NCI-H748 (cell line): ENCODE results near the gene RTL1.
A peak's percentile ranks its signal among the peaks of the same experiment; 100 is the strongest.

Experiments used
- DNase-seq: peaks from one replicate; lab custom pipeline; 2025; ENCODE audit not compliant: unreplicated experiment; lab: John Stamatoyannopoulos, UW

Gene RTL1

DNA sequence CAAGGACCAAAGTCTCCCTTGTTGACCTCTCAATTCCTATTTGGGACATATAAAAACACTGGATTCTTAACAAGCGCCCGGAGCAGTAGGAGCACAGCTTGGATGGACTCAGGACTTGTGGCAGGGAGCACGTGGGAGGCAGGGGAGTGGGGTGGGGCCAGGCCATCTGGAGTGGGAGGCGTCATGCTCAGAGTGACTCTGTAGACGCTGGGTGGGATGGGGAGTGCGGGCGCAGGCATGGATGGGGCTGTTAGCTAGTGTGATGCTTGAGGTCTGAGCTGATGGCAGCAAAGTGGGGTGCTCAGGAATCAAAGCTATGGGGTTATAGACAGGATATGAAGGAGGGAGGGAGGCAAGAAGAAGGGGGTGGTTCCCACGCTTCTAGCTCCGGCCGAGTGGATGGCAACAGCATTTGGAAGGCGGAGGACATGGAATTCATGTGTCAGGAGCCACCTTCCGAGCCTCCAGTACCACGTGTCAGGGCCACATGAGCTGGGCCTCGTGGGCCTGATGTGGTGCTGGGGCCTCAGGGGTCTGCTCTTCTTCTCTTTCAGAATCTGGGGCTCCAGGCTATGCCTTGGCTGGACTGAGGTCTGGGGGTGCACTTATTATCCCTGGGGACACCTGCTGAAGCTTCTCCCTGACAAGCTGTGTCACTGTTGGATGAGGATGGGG lies 51.4 kb downstream of the RTL1 start:
- no peak for DNase-seq

DNA sequence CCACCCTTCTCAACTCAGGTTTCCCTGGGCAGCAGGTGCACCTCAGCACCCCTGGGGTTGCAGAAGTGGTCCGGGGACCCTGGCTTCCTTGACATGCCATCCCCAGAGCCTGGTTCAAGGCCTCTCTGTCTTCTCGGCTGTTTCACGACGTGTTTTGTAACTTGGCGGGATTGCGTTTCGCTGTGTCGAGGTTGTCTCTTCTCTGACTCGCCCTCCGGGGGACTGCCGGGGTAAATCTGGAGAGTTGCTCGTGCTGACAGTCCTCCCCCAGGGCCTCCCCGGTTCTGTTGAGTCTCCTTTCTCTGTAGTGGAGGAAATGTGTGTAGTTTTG lies 52.0 kb downstream of the RTL1 start:
- no peak for DNase-seq

DNA sequence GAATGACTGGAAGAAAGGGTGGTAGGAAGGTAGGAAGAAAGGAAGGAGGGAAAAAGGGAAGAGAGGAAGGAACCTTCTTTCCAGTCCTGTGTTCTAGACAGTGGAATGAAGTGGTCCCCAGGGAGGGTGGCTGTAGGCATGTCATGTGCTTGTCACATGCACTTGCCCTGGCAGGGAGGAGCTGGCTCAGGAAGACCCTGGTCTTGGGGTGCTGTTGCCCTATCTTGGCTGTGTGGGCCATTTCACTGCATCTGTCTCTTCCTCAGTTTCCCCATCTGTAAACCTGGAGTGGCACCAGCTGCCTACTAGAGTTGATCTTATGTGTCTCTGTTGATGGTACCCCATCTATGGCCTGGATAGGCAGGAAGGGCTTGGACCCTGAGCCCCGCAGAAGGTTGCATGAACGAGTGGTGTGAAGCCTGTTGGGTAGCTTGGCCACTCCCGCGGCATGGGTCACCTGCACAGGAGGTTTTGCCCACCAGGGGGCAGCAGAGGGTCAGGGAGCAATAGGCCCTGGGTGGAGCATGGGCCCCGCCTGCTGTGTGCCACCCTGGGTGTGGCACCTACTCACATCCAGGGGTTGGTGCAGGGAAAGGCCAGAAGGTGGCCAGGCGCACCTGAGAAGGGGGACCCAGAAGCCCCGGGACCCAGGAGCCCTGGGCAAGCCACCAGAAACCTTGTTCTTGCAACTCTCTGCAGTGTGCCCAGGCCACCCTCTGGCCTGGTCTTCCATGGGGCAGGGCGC lies 52.5 kb downstream of the RTL1 start:
- peak; percentile 81 for DNase-seq

DNA sequence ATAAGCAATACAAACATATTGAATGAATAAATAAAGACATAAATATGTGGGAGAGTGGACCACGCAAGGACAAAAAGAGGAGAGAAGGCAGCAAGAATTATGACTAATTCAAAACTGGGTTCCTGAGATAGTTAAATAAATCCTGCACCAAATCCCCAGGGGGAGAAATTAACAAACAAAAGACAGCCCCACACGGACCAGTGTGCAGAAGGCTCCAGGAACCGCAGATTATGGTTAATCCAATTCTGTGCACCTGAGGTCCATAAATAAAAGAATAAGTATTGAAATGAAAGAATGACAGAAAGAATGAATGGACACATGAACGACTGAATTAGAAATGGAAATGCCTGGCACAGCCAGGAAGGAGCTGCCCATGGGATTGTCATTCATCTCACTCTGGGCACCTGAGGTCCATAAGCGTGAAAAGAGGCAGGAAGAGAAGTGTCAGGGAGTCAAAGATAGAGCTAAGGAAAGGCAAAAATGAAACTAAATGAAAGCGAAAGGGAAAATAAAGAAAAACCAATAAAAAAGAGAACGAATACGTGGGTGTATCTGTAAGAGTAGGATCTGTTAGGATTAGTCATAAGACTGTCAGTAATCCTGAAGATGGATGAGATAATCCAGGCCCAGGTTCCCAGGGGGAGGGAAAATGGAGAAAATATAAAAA lies 54.3 kb downstream of the RTL1 start:
- DNase-seq: no peak

DNA sequence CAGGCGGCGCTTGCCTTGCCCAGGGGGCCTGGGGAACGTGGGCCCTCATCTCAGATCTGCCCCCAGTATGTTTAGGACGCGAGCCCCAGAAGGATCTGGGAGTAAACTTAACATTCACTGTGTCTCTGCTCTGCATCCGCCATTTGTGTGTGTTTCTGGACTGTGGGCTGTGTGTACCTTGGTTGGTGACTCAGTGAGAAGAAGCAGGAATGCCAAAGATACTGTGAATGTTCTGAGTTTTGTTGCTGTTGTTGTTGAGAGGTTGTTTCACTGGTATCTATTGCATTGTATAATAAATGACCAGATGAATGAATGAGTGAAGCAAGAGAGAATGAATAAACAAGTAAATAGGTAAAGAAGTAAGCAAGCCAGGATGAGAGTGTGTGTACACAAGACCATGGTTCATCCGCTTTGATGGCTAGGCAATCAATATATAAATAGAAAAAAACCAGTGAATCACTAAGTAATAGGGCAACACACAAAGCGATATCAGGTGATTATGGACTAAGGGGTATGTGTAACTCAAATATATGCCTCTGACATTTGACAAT lies 57.1 kb downstream of the RTL1 start:
- no peak for DNase-seq

DNA sequence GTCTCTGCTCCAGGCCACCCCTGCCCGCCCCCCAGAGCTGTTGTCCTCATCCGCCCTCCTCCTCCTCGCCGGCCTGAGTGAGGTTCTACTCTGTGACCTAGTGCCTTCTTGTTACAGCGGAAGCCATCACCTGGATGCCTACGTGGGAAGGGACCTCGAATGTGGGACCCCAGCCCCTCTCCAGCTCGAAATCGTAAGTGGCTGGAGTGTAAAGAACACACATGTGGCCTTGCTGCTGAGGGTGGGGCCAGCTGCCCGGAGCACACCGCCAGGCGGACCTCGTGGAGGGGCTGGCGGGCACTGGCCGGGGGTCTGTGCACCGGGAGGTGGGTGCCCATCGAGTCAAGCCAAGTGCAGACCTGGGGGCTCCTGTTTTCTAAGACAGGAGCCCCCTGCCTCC lies 58.2 kb downstream of the RTL1 start:
- no peak for DNase-seq

DNA sequence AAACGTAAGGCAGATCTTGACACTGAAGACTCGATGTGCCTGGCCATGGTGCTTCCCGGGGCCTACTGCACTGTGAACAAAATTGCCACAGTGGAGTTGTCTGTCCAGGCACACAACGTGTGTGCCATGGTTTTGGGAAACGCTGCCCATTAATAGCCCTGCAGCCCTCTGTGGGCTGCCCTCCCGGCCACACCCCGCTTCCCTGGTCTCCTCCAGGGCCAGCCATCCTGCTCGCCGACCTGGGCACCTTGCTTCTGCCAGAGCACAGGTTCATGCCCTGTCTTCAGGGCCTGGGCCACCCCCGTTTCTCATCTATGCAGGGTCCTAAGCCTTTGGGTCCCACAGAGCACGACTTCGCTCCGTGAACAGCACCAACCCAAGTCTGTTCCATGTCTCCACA lies 58.7 kb downstream of the RTL1 start:
- DNase-seq: no peak

DNA sequence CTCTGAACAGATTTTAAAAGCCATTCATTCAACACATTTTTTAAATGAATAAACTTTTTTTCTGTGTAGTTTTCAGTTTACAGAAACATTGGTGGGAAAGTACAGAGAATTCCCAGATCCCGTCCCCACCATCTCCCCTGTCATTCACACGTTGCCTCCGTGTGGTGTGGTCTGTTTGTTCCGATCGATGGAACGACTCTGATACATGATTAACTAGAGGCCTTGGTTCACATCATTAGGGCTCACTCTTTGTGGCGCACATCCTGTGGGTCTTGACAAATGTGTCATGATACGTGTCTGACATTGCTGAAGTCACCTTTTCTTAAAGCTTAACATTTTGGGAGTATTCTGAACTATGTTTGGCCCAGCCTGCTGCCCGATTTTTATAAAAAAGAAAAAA lies 59.1 kb downstream of the RTL1 start:
- DNase-seq: no peak

DNA sequence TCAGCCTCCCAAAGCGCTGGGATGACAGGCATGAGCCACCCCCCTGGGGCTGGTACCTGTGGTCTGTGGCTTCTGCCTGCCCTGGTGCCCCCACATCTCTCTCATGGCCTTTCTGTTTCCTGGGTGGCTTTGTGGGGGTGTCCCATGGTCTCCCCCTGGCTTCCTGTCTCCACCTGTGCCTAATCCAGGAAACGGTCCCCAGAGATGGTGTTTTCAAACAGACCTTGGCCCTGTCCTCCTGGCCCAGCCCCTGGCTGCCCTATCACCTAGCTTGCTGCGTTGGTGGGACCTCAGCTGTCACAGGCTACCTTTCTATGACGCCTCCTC lies 59.5 kb downstream of the RTL1 start:
- DNase-seq: no peak

DNA sequence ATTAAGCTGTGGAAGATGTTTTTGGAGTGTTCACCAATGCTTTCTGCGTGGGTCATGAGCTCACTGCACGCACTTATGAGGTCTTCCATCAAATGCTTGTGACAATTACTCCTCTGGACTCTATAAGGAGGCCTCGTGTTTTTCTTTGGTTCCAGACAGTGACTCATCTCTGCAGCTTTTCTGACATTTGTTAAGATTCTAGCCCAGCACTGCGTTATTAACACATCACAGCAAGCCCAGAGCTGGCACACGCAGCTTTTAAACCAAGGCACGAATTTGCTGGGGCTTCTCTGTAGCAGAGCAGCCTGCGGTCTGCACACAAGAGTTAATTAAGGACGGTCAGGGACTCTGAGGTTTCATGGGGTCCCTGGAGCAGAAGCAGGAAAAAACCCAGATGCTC lies 60.7 kb downstream of the RTL1 start:
- peak; percentile 73 for DNase-seq

DNA sequence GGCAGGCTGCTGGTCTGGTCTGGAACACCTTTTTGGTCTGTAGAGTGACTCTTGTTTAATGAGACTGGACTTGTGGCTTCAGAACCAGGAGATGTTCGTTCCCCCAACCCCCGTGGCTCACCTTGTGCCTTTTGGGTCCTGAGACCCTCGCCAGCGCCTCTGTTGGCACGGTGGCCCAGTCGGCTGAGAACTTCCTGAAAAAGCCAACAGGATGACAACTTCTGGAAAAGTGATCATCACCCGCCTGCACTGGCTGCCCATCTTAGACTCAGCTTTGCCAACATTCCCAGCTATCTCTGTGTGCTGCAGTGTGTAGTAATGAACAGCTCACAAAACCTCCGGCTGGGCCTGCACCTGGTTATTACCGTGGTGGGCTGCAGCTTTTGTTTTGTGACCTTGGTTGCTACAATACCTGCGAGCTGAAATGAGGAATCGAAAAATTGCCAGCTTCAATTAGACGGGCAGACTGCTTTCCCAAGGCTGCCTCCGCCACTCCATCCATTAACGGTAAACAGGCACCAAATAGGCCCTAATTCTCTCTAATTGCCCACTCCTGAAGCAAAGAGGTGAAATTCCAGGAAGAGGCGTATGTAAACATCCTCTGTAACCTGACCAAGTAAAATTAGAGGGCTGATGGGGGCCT lies 61.6 kb downstream of the RTL1 start:
- peak; percentile 100 for DNase-seq

DNA sequence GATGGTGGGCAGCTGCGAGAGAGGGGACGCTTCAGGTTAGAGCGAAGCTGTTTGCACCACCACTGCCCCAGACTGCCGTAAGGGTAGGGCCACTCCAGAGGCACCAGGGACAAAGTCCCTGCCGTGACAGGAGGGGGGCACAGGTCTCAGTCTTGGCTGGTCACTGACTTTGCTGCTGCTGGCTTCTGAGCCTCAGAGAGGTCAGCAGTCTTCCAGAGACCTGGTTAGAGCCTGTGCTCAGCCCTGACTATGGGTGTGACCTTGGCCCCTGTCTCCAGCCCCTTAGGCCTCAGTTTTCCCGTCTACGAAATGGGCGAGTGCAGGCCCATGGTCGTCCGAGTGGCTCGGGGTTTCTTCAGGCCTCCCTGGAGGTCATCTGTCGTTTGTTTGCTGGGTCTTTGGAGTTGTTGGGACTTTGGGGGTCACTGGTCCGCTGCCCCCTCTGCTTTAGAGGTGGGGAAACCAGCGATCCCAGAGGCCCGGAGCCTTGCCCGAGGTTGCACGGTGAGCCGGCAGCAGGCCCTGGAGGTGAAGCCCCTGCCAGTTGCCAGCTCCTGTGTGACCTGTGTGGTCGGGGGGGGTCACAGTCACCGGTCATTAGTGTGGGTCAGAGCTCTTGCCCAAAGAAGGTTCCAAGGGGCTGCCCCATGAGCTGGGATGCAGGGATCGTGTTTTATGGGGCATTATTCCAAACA lies 62.3 kb downstream of the RTL1 start:
- no peak for DNase-seq

DNA sequence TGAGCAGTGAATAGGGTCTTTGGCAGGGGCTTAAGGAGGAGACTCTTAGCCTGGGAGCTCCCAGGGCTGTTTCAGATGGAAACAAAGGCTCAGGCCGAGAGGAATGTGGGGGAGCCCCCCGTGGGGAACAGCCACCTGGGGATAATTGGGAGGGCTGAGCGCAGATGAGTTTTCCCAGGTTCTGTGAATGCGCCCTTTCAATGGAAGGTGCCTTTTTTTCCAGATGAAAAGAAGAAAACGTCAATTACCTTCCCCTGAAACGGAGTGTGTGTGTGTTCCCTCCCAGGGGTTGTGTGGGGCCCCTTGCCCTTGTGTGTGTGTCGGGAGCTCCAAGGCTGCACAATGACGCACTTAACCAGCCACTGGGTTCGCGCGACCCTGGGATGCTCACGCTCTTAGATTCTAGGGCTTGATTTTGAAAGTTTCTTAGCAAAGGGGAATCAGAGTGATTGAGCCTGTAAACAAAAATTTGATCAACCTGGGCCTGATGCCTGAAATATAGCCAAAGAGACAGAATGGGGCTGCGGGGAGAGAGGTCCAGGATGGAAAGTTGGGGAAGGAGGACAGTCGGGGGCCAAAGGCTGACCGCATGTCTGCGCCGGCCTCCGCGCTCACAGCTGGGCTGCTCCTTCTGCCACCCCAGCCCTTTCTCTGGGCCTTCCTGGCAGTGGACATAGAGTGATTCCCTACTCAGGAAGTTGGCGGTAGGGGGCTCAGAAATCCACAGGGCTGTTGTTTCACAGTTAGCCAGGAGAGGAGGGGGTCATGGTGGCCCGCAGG lies 63.0 kb downstream of the RTL1 start:
- no peak for DNase-seq

DNA sequence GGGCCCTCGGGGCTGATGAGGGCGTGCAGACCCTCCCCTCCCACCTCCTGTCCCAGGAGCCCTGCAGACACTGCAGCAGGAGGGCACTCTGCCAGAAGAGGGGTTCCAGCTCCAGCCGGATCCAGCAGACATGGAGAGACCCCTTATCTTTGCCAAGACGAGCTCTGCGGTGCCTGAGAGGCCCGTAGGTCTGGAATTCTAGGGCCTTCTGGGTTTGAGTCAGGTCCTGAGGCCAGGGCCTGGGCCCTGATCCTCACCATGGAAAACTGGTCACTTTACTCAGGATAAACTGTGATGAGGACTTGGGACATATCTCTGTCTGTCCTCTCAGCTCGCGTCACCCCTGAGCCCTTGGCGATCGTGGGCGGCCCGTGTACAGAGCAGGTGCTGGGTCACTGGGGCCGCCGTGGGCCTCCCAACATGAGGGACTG lies 63.8 kb downstream of the RTL1 start:
- no peak for DNase-seq

DNA sequence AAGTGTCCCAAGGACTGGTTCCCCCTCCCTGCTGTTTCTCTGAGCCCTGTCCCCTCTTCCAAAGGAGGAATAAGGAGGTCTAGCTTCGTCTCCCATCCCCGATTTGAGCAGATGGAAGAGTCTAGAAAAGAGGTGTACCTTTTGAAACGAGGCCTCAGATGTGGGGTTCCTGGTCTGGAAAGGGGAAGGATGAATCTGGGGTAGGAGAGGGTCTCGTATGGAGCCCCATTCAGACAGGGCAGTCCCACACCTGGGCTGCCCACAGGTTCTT lies 64.3 kb downstream of the RTL1 start:
- DNase-seq: no peak

DNA sequence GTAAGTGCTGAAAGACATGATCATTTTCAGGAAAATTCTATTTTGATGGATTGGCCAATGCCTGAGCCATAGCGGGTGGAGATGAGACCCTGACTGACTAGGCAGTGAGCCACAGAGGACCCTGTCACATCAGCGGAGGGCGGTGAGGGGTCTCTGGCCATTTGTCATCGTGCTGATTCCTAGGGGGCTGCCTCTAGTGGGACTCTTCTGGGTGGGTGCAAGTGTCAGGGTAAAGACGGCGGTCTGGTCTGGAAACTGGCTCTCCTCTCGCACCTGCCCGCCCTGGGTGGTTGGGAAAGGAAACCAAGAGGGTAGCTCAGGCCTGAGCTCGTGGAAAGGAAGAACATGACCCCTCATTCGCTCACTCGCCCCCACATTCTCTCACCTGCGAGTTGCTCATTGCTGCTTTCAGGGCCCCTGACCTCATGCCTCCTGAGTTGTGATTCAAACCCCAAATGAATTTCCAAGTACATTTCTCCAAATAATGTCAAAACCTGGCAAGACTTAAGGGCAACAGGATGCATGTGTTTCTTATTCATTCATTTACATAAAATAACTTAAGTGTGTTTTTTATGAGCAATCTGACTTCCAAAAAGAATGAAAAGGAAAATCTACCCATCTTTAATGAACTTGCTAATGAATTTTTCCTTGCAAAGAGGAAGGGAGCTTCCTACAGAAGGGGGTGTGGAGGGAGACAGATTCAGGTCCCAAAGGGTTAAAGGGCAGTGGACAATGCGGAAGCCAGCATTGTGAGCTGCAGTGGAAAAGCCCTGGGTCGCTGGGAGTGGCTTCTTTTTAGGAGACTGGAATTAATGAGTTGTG lies 64.8 kb downstream of the RTL1 start:
- DNase-seq: no peak

DNA sequence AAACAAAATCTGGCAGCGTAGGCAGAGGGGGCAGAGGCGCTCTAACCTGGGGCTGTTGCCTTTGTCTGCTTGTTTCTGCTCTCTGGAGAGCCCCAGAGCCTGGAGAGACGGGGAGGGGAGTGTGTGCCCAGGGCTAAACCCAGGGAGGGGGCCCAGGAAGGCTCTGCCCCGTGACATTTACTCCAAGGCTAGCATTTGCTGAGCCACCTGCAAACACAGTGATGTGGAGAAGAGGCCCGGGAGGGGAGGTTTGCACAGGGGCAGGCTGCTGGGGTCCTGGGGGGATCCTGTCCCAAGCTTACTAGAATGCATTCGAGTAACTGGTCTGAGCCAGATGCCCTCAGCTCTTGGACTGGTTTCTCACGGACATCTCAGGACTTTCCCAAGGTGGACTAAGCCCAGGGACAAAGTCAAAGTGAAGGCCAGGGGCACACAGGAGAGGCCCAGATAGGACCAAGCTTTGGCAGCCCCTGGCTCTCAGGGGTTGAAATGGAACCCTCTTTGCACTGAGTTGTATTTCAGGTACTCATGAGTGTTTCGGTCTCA lies 65.6 kb downstream of the RTL1 start:
- DNase-seq: no peak

DNA sequence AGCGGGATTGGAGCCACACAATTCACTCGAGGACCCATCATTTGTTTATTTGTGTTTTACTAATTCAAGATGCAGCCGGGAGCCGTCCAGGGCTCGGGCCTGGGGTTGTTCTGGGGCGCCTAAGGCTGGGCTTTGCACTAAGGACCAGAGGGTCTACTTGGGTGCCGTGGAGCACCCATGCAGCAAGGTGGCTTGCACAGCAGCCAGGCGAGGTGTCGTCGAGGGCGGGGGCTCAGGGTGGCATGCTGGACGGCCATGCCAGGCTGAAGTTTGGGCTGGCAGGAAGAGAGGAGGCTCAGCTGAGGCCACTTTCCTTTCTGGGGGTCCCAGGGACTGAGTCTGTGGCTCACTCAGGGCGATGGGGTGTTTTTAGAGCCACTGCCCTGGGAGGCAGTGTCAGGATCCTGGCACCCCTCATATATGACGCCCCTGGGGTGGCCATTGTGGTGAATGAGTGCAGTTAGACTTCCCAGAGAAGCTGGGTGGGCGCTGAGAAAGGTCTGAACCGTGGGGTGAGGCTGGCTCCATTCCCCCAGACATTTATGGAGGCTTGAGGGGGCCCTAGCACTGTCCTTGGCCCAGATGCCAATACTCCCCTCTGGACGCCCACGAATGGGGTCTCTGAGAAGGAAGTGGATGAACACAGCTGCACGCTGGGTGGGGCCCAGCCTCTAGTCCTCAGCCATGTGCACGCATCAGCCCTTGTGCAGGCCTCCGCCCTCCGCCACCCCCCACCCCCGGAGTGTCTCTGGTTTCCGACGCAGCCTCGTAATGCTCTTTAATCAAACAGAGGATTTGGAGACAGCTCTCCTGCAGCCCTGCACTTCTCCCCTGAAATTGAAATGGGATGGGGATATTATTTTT lies 66.3 kb downstream of the RTL1 start:
- DNase-seq: no peak
